Tibial artery (tissue), 4 donors: ENCODE results near the gene ZNF117.
"Not testable (repeated sequence)": the region's sequence is repeated elsewhere in the genome, so short reads cannot be mapped to it uniquely, and the experiment has no call there.

Experiments used
- DNase-seq, 2 donors: peaks; one replicate each; pipeline ENCODE4 v3.0.0-alpha.2; 2019
- H3K27ac ChIP-seq, 2 donors: fragments of 200-600 bp; sonication (generic) in 1 of 2; 1 replicate in 1 of 2; 2 replicates in 1 of 2; pipeline ENCODE4 v1.5.1; 2018 to 2019; ENCODE audit warnings: mild to moderate bottlenecking in 1 of 2
- H3K27me3 ChIP-seq, 2 donors: fragments of 200-600 bp; sonication (generic) in 1 of 2; one replicate each; pipeline versions ENCODE4 v1.5.1 to v1.6.0; 2016 to 2019
- H3K36me3 ChIP-seq, 3 donors: fragments of 200-600 bp; sonication (generic) in 2 of 3; one replicate each; pipeline ENCODE4 v1.5.1; 2016 to 2019; ENCODE audit warnings: mild to moderate bottlenecking in 2 of 3
- H3K4me1 ChIP-seq, 4 donors: fragments of 200-600 bp; sonication (generic) in 2 of 4; 1 replicate in 3 of 4; 2 replicates in 1 of 4; pipeline ENCODE4 v1.5.1; 2016 to 2019
- H3K4me3 ChIP-seq, 2 donors: fragments of 200-600 bp; sonication (generic) in 1 of 2; 1 replicate in 1 of 2; 2 replicates in 1 of 2; pipeline ENCODE4 v1.5.1; 2018 to 2019; ENCODE audit warnings: mild to moderate bottlenecking in 2 of 2
- H3K9me3 ChIP-seq, 3 donors: fragments of 200-600 bp; sonication (generic) in 1 of 3; one replicate each; pipeline ENCODE4 v1.5.1; 2016 to 2019
- CTCF ChIP-seq, 2 experiments: fragments of 200-600 bp in 1 of 2; fragments of 450-650 bp in 1 of 2; IDR thresholded peaks; one replicate each; pipeline ENCODE4 v1.5.1; 2017 to 2019; ENCODE audit warnings: antibody characterized with exemption in 2 of 2, mild to moderate bottlenecking in 1 of 2, moderate library complexity in 1 of 2
- intact Hi-C: fragments of 100-400 bp; cut with DNase I; formaldehyde crosslinking; loops from one replicate; pipeline ENCODE4 v1.15.0; 2023; ENCODE audit warnings: low total_unique reads

Gene ZNF117

GRCh38 chr7:64951250-64951848, 39.5 kb downstream of the ZNF117 start:
- Histone ChIP-seq H3K36me3 (no peaks in the 10 kb centered on the region), H3K27me3 (peaks cover 0 to 17% of the 10 kb centered on the region in 2 donors), H3K9me3 (no peaks in the 10 kb centered on the region), H3K27ac (no peak overlapping the region), H3K4me1 (peaks cover 0 to 25% (median 11%) of the 10 kb centered on the region in 4 donors), H3K4me3 (no peak overlapping the region)
- DNase-seq: no peak
- intact Hi-C loops: no loop called here
- TF ChIP-seq CTCF (IDR thresholded peaks at IDR 0.05): peak; percentile 83 to 86

GRCh38 chr7:64950673-64951072, 40.2 kb downstream of the ZNF117 start:
- DNase-seq, H3K4me3 ChIP-seq, H3K27ac ChIP-seq, H3K9me3 ChIP-seq, H3K36me3 ChIP-seq, intact Hi-C loops: not testable (repeated sequence)
- H3K4me1 ChIP-seq: peaks cover 0 to 25% (median 11%) of the 10 kb centered on the region in 4 donors
- peaks cover 0 to 24% of the 10 kb centered on the region in 2 donors for H3K27me3 ChIP-seq

GRCh38 chr7:64948774-64949173, 42.1 kb downstream of the ZNF117 start:
- H3K27ac ChIP-seq, H3K9me3 ChIP-seq, H3K4me3 ChIP-seq, H3K36me3 ChIP-seq, intact Hi-C loops, DNase-seq: not testable (repeated sequence)
- peaks cover 0 to 25% (median 11%) of the 10 kb centered on the region in 4 donors for H3K4me1 ChIP-seq
- H3K27me3 ChIP-seq: peaks cover 0 to 28% of the 10 kb centered on the region in 2 donors

- Histone ChIP-seq H3K4me3 (peak overlapping the region; percentile 24 to 35), H3K36me3 (no peaks in the 10 kb centered on the region), H3K9me3 (no peaks in the 10 kb centered on the region), H3K27me3 (peaks cover 0 to 28% of the 10 kb centered on the region in 2 donors), H3K27ac (no peak overlapping the region), H3K4me1 (peaks cover 0 to 25% (median 11%) of the 10 kb centered on the region in 4 donors)
- TF ChIP-seq CTCF (IDR thresholded peaks at IDR 0.05): no peak
- no peak for DNase-seq
- intact Hi-C loops: no loop called here
These were observed 43.4 kb downstream of the ZNF117 start for GRCh38 chr7:64947252-64948000.

- H3K36me3 ChIP-seq: no peaks in the 10 kb centered on the region
- H3K4me1 ChIP-seq: peaks cover 0 to 25% (median 11%) of the 10 kb centered on the region in 4 donors
- H3K4me3 ChIP-seq: peak overlapping the region in 1 of 2 donors; percentile 35
- H3K27me3 ChIP-seq: peaks cover 0 to 29% of the 10 kb centered on the region in 2 donors
- no peak for TF ChIP-seq CTCF (IDR thresholded peaks at IDR 0.05)
- no peaks in the 10 kb centered on the region for H3K9me3 ChIP-seq
- DNase-seq: no peak
- intact Hi-C loops: no loop called here
- no peak overlapping the region for H3K27ac ChIP-seq
These were observed 44.1 kb downstream of the ZNF117 start for GRCh38 chr7:64946772-64947171.

- Histone ChIP-seq H3K27me3 (peaks cover 0 to 32% of the 10 kb centered on the region in 2 donors), H3K9me3 (no peaks in the 10 kb centered on the region), H3K27ac (no peak overlapping the region), H3K36me3 (no peaks in the 10 kb centered on the region), H3K4me3 (no peak overlapping the region), H3K4me1 (peaks cover 0 to 16% (median 11%) of the 10 kb centered on the region in 4 donors)
- intact Hi-C loops: no loop called here
- DNase-seq: no peak
- no peak for TF ChIP-seq CTCF (IDR thresholded peaks at IDR 0.05)
These were observed 45.2 kb downstream of the ZNF117 start for GRCh38 chr7:64945503-64946175.

GRCh38 chr7:64944667-64945502, 46.0 kb downstream of the ZNF117 start:
- H3K36me3 ChIP-seq, DNase-seq, H3K9me3 ChIP-seq, H3K4me3 ChIP-seq, intact Hi-C loops, H3K27ac ChIP-seq: not testable (repeated sequence)
- peaks cover 0 to 32% of the 10 kb centered on the region in 2 donors for H3K27me3 ChIP-seq
- peaks cover 0 to 15% (median 11%) of the 10 kb centered on the region in 4 donors for H3K4me1 ChIP-seq

- H3K36me3 ChIP-seq, intact Hi-C loops, H3K4me3 ChIP-seq, H3K27me3 ChIP-seq, DNase-seq, H3K9me3 ChIP-seq, H3K27ac ChIP-seq, H3K4me1 ChIP-seq: not testable (repeated sequence)
These were observed 50.8 kb downstream of the ZNF117 start for GRCh38 chr7:64940021-64940420.
